Smooth muscle cell (in vitro differentiated cells): ENCODE results near the gene PFDN4. TPM values are rescaled to one million over a fixed set of nuclear protein-coding genes. Genes with fewer than 3 reads are reported as not detected.

Experiments
- DNase-seq: peaks from one replicate; lab custom pipeline; 2025; ENCODE audit not compliant: unreplicated experiment; lab: John Stamatoyannopoulos, UW
- H2AFZ ChIP-seq: fragments of 200-600 bp; sonication (generic); 2 replicates; pipeline ENCODE4 v1.6.0; 2016; ENCODE audit warnings: antibody characterized with exemption, low read depth, mild to moderate bottlenecking
- H3F3A ChIP-seq: fragments of 200-600 bp; sonication (generic); 2 replicates; pipeline ENCODE4 v1.6.0; 2017; ENCODE audit warnings: antibody characterized with exemption, low read depth
- H3K27ac ChIP-seq: fragments of 200-600 bp; sonication (generic); 2 replicates; pipeline ENCODE4 v1.5.1; 2016; ENCODE audit warnings: low read depth, mild to moderate bottlenecking
- H3K27me3 ChIP-seq: fragments of 200-600 bp; sonication (generic); 2 replicates; pipeline ENCODE4 v1.6.1; 2016; ENCODE audit warnings: low read depth, mild to moderate bottlenecking
- H3K36me3 ChIP-seq: fragments of 200-600 bp; sonication (generic); 2 replicates; pipeline ENCODE4 v1.5.1; 2016; ENCODE audit warnings: low read depth
- H3K4me1 ChIP-seq: fragments of 200-600 bp; sonication (generic); 2 replicates; pipeline ENCODE4 v1.5.1; 2016; ENCODE audit warnings: low read depth
- H3K4me2 ChIP-seq: fragments of 200-600 bp; sonication (generic); 2 replicates; pipeline ENCODE4 v1.6.0; 2016; ENCODE audit warnings: mild to moderate bottlenecking
- H3K4me3 ChIP-seq: fragments of 200-600 bp; sonication (generic); 2 replicates; pipeline ENCODE4 v1.5.1; 2016; ENCODE audit warnings: mild to moderate bottlenecking
- H3K79me2 ChIP-seq: fragments of 200-600 bp; sonication (generic); 2 replicates; pipeline ENCODE4 v1.6.0; 2016; ENCODE audit warnings: low read depth, mild to moderate bottlenecking
- H3K9ac ChIP-seq: fragments of 200-600 bp; sonication (generic); 2 replicates; pipeline ENCODE4 v1.6.0; 2016; ENCODE audit warnings: low read depth
- H3K9me3 ChIP-seq: fragments of 200-600 bp; sonication (generic); replicated peaks from 2 replicates; pipeline ENCODE4 v1.5.1; 2016; ENCODE audit warnings: low read depth
- H4K20me1 ChIP-seq: fragments of 200-600 bp; sonication (generic); 2 replicates; pipeline ENCODE4 v1.6.0; 2016; ENCODE audit warnings: low read depth
- CTCF ChIP-seq: fragments of 200-600 bp; sonication (generic); IDR thresholded peaks from 2 replicates; pipeline ENCODE4 v1.5.1; 2017; ENCODE audit warnings: borderline replicate concordance, mild to moderate bottlenecking, antibody characterized with exemption; ENCODE audit not compliant: insufficient read depth, poor library complexity, severe bottlenecking
- WGBS: methylation state at CpG from one replicate; pipeline ENCODE4 v1.1.7; 2016; ENCODE audit warnings: low lambda C conversion rate; 5-methylcytosine and 5-hydroxymethylcytosine counted together
- polyA plus RNA-seq: library from polyadenylated mRNA; unstranded; fragments of >200 nt; fragmentation: Nextera tagmentation; extraction: Ambion mirVana; gene quantifications from 2 replicates; pipeline ENCODE4 v1.2.1, GENCODE V29; 2016
- total RNA-seq: library from RNA; depleted of rRNA; stranded (reverse); fragments of >200 nt; gene quantifications from 2 replicates; pipeline ENCODE4 v1.2.3, GENCODE V29; 2014

Gene PFDN4
- total and polyA plus RNA-seq, 2 experiments from 2014 or later, result 47.6 to 240 TPM

- Histone ChIP-seq H3K27me3 (no peaks in the 10 kb centered on the region), H2AFZ (no peak overlapping the region), H3K36me3 (no peaks in the 10 kb centered on the region), H3K4me2 (no peak overlapping the region), H3K4me3 (no peak overlapping the region), H3K79me2 (no peaks in the 10 kb centered on the region), H3F3A (no peaks in the 10 kb centered on the region), H4K20me1 (no peaks in the 10 kb centered on the region), H3K9me3 (no peaks in the 10 kb centered on the region), H3K9ac (no peak overlapping the region), H3K4me1 (no peaks in the 10 kb centered on the region), H3K27ac (no peak overlapping the region)
- WGBS, result 85% methylated on average over 16 of the region's 16 CpGs
- no peak for DNase-seq
- TF ChIP-seq CTCF, result no peak
These were observed 45.4 kb upstream of the PFDN4 start for GRCh38 chr20:54162378-54163009.

- Histone ChIP-seq H4K20me1 (no peaks in the 10 kb centered on the region), H3K27me3 (no peaks in the 10 kb centered on the region), H3K4me3 (no peak overlapping the region), H3K36me3 (no peaks in the 10 kb centered on the region), H3F3A (no peaks in the 10 kb centered on the region), H3K4me2 (no peak overlapping the region), H3K27ac (no peak overlapping the region), H2AFZ (no peak overlapping the region), H3K79me2 (no peaks in the 10 kb centered on the region), H3K9me3 (no peaks in the 10 kb centered on the region), H3K4me1 (no peaks in the 10 kb centered on the region), H3K9ac (no peak overlapping the region)
- WGBS, result 97% methylated on average over 5 of the region's 5 CpGs
- DNase-seq, result no peak
- no peak for TF ChIP-seq CTCF
These were observed 44.5 kb upstream of the PFDN4 start for GRCh38 chr20:54163402-54163801.

DNA sequence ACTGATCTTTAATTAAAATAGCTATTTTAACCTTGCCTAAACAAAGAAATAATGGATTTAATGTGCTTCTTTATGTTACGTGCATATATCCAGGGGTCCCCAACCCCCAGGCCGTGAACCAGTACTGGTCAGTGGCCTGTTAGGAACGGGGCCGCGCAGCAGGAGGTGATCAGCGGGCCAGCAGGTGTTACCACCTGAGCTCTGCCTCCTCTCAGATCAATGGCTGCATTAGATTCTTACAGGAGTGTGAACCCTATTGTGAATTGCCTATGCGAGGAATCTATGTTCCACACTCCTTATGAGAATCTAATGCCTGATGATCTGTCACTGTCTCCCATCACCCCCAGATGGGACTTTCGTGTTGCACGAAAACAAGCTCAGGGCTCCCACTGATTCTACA, 42.9 kb upstream of the PFDN4 start:
- Histone ChIP-seq H3K27ac (no peak overlapping the region), H3K4me2 (no peak overlapping the region), H3K9me3 (no peaks in the 10 kb centered on the region), H3K4me3 (no peak overlapping the region), H4K20me1 (no peaks in the 10 kb centered on the region), H3K27me3 (no peaks in the 10 kb centered on the region), H3K9ac (no peak overlapping the region), H2AFZ (no peak overlapping the region), H3F3A (no peaks in the 10 kb centered on the region), H3K4me1 (no peaks in the 10 kb centered on the region), H3K36me3 (no peaks in the 10 kb centered on the region), H3K79me2 (no peaks in the 10 kb centered on the region)
- no peak for DNase-seq
- no peak for TF ChIP-seq CTCF
- WGBS, result 97% methylated on average over 9 of the region's 9 CpGs

DNA sequence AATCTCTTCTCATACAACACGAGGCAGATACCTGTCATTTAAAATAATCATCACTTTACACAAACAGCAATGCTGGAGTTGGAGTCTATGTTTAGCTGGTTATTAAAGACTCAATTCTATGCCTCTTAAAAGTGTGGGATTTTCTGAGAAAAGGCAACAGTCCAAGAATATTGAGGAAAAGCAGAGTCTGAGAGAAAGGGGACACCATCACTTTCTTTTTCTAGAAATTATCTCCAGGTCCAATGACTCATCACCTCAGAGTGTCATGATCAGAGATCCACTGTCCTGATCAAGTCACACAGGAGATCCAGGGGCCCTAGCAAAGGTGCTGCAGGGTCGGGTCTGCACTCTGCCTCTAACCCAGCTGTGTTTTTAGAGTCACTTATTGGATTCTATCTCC, 42.1 kb upstream of the PFDN4 start:
- H3K9me3 ChIP-seq, result no peaks in the 10 kb centered on the region
- DNase-seq, result no peak

More for the DNA sequence above, 42.1 kb upstream of the PFDN4 start:
- Histone ChIP-seq H3K36me3 (no peaks in the 10 kb centered on the region), H2AFZ (no peak overlapping the region), H3K4me3 (no peak overlapping the region), H3K27ac (no peak overlapping the region), H3K4me1 (no peaks in the 10 kb centered on the region), H3K4me2 (no peak overlapping the region), H3F3A (no peaks in the 10 kb centered on the region), H3K79me2 (no peaks in the 10 kb centered on the region), H4K20me1 (no peaks in the 10 kb centered on the region), H3K9ac (no peak overlapping the region), H3K27me3 (peaks cover under 1% of the 10 kb centered on the region)
- WGBS, result 82% methylated on average over 2 of the region's 2 CpGs
- TF ChIP-seq CTCF, result no peak
